ENCODE measurements around the gene ADRA1B.

The ADRA1B gene

DNA sequence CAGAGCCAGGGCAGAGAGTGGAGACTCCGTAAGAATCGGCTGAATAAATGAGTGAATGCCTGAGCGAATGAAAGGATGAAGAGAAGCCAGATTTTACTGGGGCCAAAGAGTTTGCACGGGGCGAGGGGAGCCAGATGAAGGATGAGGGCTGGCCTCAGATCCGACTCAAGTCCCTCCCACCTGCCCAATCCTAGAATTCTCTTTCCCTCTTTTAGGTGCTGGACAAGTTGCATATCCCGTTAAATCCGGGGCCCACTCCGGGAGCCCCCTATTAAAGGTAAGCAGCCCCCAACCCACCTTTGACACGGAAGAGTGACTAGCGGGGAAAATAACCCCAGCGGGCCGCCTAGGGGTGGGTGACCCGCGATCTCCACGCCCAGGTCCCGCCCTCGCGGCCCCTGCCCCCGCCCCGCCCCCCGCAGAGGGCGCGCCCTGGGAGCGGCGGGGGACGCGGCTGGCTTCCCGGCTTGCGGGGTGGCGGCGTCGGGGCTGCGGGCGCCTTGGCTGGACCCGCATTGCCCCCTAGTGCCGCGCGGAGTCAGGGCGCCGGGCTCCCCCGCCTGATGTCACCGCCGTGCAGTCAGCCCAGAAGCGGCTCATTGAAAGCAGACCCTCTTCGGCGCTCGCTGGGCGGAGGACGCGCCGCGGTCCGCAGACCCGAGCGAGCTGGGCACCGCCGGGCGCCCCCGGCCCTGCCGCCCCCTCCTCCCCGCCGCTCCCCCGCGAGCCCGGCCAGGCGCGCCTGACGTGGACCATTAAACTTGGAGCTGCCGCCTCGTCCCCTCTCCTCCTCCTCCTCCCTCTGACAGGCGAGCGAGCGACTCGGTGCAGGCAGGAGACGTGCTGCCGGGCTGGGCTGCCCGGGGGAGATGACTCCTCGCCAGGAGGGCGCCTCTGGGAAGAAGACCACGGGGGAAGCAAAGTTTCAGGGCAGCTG lies at the start of gene ADRA1B:
ADRA1B (plus strand) TSS at position 579 of the 937 bp plus-strand sequence. CDS start 424 bp downstream, outside the sequence.
- peak; percentile 67 for DNase-seq

DNA sequence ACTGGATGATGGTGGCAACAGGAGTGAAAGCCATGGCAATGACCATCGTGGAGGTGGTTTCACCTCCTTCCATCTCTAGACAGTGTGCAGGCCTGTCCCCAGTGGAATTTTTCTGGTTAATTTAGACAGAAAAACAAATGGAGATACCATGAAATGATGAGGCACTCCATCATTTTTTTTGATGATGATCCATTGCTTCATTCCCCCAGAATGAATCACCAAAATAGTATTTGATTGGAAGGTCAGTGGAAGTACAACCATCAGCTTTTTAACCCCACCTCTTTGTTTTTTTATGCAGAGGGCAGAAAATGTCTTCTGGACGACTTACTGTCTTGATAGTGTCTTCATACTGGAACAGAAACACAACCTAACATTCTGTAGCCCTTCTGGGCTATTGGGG lies 42.6 kb upstream of the ADRA1B start:
- DNase-seq: no peak

DNA sequence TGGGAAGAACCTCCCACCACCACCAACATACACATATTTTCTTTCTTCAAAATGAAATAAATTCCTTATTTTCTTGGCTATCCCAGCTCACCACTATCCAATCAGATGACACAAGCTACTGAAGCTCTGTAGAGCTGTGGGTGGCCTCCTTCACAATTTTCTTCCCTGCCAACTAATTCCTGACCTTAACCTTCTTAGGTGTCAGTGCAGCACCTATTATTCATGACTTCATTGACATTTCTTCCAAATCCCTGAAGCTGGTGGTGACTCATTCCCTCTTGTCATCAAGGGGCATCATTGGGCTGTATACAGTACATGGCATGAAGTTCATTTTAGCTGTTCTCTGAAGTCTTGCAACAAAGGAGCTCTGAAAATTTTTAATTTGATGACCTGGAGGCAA lies 42.0 kb upstream of the ADRA1B start:
- no peak for DNase-seq

DNA sequence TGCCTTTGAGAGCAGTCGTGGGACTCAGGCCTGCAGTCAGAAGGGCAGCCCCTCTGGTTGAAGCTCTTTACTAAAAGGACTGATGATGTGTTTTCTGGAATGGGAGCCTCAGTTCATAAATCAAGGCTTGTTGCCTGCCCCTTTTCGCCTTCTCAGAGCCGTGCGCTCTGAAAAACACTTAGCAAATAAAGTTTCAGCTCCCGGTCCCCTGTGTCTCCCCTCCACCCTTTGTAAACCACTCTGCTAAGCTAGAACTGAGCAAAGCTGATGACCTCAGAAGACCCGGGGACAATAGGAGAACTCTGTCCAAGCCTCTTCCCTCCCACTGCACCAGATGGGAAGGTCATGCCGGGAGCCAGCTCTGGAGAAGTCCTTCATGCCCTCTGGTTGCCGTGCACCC lies 39.3 kb upstream of the ADRA1B start:
- no peak for DNase-seq

DNA sequence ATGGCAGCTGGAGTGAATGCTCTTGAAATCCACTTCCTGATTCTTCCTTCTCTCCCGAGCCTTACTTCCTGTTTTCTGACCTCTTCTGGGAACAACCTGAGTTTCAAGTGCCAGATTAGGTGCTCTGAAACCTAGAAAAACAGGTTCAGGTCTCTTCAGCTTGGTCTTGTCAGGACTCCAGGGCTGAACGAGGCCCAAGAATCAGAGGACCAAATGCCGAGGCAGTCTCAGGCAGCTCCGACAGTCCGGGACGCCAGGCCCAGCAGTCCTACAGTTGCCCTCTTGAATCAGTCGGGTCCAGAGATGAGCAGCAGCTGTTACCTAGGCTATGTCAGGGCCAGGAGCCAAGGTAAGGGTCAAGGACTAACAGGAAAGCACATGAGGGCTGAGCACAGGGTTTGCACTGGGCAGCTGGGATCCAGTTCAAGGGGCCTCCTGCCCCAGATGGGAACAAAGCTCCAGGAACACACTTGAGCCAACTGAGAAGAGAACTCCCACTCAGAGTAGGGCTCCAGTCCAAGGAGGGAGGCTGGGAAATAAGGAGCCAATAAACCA lies 38.3 kb upstream of the ADRA1B start:
- no peak for DNase-seq

DNA sequence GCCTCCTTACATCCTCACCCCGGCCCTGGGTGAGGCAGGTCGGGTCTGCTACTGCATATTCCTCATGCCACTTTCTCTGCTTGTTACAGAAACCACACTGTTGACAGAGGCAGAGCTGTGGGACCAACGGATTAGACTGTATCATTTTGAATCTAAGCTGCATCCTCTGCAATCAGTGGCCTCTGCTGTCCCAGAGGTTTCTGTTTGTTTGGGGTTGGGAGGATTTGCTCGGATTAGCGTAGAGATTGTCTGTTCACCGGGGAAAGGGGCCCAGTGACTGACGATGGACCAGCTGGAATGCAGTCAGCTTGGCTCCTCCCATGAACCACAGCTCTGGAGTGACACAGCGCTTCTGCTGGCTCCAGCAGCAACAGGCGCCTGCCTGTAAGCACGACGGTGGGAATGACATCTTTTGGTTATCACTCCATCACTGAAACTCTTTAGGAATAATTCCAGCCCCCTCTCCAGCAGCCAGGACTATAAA lies 37.3 kb upstream of the ADRA1B start:
- no peak for DNase-seq

DNA sequence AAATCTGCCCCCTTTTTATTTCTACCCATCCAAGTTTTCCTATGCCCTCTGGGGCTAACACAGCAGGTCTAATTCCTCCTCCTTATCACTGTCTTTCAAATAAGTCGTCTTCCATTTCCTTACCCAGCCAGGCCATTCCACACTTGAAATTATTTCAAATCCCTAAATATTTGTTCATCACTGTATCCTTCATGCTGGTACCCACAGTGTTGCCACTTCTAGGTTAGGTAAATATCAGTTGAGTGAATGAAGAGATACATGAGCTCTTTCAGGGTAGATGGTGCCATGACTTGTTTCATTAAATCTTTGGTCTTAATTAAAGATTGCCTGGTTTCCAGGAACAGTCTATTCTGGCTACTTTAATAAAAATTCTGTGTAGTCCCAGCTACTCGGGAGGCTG lies 35.6 kb upstream of the ADRA1B start:
- no peak for DNase-seq

DNA sequence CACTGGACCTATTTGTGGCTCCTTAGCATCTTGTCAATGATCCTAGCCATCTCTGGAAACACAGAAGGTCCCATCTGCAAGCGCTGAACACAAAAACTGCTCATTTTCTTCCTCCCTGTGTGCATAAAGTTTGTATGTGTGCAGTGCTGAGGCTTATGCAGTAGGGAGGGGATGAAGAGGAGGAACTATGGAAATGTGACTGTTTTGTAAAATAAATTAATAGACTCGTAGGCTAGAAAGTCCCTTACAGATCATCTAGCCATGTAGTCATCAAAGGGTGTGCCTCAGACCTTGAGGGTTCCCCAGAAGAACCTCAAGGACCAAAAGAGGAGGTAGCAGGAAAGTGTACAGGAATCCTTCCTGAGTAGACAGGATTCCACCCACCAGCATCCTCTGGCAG lies 34.3 kb upstream of the ADRA1B start:
- DNase-seq: no peak

DNA sequence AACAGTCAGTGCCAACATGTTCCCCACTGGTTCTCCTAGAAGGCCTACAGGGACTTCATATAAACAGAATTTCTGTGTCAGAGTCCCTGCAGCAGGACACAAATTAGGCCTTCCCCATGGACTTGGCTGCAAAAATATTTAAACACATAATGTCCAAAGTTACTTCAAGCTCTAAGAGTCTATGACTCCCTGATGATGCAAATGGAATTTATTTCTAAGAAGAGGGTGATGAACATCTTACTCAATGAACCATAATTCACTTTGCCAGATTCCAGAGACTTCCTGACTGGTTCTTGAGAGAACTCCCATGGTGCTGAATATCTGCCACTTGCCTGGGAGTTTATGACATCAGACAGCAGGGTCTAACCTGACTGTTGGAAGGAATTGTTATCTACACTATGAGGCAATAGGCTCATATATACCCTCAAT lies 32.7 kb upstream of the ADRA1B start:
- no peak for DNase-seq

DNA sequence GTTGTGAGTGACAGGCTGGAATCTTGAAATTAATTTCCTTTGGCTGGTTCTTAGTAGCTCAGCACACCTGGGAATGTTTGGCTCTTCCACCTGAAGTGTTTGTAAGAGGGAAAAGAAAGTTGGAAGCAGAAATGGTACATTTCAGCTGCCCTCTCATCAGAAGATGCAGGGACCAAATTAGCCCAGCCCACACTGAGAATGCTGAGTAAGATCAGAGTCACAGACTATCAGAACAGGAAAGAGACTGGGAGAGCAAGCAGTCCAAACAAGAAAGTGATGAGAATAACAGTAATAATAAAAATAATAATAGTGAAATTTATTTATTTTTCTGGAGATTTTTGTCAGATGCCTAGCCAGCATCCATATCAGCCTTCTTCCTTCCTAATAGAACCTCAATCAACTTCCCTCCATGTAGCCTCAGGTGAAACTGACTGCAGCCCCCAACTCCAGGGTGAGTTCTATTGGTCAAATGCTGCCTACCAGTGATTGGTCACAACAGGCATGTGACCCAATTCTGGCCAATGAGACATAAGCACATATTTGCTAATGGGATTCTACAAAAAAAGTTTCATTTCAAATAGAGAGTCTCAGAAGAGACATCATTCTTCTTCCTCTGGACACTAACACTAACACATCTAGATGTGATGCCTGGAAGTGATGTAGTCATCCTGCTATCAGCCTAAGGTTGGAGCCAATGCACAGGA lies 31.2 kb upstream of the ADRA1B start:
- DNase-seq: no peak

DNA sequence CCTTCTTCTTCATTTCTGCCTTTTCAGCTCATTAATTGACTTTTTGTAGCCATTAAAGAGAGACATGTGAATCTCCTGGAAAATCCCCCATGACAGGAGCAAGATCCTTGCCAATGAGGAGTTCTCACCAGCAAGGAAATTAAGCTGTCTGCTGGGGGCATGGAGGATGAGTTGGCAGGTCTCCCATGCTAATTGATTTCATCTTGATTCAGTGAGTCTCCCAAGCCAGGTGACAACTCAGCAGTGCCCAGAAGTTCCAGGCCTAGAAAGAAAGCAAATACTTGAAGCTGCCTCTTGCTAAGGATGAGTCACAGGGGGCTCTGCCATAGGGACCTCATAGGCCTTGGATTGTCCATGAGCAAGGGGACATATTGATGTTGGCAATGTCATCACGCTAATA lies 30.0 kb upstream of the ADRA1B start:
- DNase-seq: no peak

DNA sequence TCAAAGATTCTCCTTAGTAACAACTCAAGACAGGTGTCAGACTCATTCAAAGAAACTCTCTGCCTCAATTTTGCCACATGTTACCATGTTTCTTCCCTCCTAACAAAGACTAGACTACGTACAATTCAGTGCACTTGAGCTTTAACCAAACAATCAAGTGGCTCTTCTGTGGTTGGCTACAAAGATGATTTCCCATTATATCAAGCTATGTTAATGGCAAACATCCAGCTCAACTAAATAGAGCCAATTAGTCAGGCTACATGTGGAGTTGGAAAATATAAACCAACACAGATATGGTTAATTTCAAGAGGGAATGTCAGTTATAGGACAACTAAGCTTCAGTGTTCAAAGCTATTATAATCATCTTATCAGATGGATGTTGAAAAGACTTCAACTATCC lies 29.2 kb upstream of the ADRA1B start:
- no peak for DNase-seq

DNA sequence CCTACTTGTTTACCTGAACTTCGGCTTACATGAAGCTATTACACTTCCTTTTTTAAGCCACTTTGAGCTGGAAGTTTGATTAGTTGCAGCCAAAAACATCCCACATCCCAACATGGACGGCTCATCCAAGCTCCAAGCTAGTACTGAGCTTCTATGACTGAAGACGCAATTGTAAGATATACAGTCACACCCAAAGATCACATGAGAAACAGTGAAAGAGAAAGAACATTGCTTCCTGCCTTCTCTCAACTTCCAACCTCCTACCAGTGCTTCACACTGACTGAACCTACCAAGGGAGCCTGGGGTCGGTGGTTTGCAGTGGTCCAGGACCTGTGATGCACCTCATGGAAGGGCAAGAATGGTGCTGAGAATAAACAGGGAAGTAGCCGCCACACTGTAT lies 27.4 kb upstream of the ADRA1B start:
- no peak for DNase-seq

DNA sequence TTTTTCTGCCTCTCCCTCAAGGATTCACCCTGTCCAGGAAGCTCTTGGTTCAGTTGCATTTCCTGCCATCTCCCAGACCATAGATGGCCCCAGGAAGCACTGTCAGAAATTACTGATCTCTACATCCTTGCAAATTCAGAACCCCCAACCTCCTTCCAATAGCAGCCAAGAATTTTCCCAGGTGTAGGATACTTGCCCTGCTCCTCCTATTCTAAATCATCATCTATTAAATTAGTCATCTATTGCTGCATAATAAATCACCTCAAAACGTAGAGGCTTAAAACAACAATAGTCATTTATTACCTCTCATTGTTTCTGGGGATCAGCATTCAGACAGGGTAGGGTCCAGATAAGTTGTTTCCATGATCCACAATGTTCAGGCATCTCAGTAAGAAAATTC lies 26.1 kb upstream of the ADRA1B start:
- DNase-seq: no peak

DNA sequence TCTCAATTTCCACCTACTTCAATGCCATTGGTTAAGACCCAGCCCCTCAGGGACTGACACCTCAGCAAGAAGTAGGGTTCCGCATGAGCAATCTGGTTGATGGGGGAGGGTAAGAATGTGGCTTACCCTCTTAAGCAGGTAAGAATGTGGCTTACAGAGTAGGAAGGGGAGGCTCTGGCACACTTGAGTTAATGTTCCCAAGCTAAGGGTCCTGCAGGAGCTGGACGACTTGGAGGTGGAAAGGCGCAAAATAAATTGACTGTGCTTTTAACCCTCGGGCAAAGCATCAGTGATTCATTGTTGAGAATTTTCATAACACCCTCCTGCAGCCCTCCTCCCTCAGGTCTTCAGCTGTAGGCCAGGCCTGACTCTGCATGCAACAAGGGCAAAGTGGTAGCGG lies 24.9 kb upstream of the ADRA1B start:
- no peak for DNase-seq

DNA sequence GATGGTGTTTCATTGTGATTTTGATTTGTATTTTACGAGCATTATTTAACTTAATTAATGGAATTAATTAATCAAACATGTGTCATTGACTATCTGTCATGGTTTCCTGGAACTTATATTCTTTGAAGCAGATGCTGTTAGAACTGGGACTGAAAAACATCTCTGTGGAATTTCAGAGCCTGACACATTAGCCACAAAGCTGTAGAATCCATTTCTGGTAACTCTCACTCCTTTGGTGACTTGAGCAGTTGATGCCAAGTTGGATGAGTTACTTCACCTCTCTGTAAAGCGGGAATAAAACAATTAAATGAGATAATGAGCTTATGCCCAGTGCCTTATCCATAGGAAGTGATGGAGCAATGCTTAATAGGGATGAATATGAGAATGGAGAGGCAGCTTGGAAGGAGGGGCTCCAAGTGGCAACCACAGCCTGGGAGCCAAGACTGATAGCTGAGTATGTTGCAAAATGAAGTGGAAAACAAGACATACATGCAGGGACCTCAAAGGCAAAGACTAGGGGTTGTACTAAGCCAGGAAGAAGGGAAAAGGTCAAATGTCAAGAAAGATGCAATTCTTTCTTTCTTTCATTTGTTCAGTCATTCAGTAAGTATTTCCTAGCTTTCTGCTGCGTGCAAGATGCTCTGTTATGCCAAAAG lies 23.1 kb upstream of the ADRA1B start:
- DNase-seq: no peak

DNA sequence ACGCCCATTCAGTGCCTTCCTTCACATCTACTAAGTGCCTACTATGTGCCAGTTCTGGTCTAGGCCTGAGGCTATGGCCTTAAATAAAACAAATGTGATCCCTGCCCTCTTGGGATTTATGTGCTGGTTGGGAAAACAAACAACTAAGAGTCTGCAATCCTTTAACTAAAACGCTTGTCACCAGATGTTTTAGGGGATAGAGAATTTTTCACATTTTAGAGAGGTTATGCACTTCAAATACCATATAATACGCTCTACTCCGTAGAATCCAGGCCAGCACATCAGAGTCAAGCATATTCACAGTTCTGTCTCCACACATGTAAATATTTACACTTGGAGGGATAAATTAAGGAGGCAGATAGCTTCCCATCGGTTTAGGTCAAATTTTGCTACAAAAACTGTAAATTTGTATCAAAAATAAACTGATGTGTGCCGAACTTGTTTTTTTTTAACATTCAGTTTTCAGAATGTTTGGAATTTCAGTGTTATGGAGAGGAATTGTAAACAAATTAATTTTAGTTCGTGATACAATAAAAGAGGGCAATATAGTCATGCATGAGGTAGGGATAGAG lies 22.0 kb upstream of the ADRA1B start:
- DNase-seq: no peak

DNA sequence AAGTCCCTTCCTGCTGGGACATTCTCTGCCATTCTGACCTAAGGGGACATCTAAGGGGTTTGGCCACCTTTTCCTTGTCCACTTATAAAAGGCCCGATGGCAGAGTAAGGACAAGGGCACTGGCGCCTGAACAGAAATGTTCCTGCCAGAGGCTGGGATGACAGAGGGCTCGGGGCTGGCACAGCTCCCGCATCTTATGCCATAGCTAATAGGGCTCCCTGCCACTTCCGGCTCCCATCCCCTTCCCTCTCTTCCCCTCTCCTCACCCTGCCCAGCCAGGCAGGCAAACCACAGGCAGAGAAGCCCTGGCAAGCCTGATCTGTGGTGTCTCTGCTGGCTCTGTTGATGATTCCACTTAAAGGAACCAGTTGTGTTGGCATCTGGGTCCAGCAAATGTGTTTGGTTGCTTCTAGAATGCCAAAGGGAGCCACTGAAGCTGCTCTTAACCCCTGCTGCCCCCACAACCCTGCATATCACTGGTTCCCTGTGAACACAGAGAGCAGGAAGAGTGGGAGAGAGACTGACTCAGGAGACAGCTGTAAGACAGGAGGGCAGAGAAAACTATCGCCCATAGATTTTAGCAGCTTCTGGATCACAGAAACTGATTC lies 18.4 kb upstream of the ADRA1B start:
- no peak for DNase-seq

DNA sequence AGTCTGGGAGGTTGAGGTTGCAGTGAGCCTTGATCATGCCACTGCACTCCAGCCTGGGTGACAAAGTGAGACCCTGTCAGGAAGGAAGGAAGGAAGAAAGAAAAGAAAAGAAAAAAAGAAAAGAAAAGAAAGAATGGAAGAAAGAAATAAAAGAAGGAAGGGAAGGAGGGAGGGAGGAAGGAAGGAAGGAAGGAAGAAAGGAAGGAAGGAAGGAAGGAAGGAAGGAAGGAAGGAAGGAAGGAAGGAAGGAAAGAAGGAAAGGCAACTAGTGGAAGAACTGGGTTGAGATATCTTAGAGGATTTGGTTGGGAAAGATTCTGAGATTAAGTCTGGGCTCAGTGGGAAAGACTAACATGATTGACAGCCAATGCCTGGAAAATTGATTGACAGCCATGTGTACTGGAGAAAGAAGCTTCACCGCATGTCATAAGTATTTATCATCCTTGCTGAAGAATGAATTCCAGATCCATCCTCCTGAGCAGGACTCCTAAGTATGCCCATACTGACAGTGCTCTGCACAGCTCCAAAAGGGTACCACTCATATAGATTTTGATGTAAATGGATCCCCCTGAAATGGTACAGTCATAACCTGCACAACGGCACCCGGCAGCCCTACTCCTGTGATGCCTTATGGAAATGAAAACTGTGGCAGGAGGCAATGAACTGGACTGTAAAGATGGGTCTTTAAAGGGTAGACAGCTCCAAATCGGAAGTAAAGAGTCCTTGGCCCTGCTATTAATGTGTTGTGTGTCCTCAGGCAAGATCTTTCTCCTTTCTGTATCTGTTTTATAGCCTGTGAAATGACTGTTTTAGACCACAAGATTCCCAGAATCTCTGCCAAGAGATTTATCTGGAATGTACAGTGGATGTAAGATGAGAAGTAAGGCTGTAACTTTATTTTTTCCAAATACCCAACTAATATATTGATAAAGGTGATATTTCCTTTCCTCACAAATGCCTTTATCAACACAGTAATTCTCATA lies 16.9 kb upstream of the ADRA1B start:
- no peak for DNase-seq

DNA sequence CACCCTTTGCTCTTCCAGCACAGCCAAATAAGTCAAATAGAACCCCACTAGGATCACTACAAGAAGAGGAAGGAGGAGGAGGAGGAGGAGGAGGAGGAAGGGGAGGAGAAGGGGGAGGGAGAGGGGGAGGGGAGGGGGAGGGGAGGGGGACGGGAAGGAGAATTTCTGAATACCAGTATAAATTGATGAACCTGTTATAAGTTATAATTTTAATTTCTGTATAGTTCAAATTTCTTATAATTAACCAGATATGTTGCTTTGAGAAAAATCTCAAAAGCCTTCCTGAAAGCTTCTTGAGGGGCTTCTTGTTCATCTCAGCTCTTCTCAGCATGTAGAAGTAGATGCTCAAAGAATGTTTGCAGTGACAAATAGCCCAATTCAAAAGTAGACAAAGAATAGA lies 15.0 kb upstream of the ADRA1B start:
- no peak for DNase-seq

DNA sequence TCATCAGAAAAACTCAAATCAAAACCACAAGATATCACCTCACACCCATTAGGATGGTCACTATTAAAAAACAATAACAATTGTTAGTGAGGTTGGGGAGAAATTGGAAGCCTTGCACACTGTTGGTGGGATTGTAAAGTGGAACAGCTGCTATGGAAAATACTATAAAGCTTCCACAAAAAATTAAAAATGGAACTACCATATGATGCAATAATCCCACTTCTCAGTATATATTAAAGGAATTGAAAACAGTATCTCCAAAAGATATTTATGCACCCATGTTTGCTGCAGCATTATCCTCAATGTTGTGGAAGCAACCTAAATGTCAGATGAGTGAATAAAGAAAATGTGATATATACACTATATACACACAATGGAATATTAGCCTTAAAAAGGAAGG lies 14.5 kb upstream of the ADRA1B start:
- DNase-seq: no peak

Measured in stimulated activated CD4-positive, alpha-beta T cell treated with anti-CD3 and anti-CD28 coated beads, Interleukin-2, amount 100 ng/mL, for 24 hours (primary cell).